ENCODE results near the gene PDE6B.
"Not testable (repeated sequence)": the region's sequence is repeated elsewhere in the genome, so short reads cannot be mapped to it uniquely, and the experiment has no call there.

PDE6B gene

DNA sequence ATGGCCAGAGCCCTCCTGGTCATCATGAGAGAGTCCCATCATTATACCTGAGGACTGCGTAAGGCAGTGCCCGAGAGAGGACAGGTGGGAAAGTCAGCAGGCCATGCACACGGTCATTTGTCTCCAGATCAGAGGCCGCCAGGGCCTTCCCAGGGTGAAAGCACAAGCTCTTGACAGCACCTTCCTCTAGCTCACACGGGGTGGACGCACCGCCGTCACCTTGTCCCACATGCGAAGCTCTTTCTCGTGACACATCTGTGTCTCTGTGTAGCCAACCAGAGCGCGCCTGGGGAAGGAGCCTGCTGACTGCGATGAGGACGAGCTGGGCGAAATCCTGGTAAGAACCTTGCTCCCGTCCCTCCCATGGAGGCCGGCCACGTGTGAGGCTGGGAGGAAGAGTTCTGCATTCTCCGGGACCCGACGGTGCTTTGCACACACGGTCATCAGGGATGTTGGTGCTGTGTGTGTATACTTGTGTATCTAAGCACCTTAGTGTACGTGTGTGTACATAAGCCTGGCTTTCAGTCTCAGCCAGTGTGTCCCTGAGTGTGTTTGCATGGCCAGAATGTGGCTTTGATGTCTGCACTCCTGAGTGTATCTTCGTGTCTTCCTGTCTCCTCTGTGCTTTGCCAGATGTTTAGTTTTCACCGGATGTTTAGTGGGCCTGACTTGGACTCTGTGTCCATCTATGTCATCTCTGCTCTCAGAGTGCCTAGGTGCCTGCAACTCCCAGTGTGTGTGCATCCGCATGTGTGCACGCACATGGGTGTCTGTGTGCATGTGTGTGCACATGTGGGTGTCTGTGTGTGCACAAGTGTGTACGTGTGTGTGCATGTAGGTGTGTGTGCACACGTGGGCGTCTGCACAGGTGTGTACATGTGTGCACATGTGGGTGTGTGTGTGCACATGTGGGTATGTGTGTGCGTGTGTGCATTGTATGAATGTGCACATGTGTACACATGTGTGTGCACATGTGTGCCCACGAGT lies 33.6 kb downstream of the PDE6B start:
- no peak for DNase-seq

- no peak for DNase-seq
Measured at GRCh38 chr4:659851-660250, 34.5 kb downstream of the PDE6B start.

- DNase-seq = no peak
Measured at GRCh38 chr4:660401-660800, 35.0 kb downstream of the PDE6B start.

GRCh38 chr4:661231-661630 lies 35.9 kb downstream of the PDE6B start:
- no peak for DNase-seq

DNA sequence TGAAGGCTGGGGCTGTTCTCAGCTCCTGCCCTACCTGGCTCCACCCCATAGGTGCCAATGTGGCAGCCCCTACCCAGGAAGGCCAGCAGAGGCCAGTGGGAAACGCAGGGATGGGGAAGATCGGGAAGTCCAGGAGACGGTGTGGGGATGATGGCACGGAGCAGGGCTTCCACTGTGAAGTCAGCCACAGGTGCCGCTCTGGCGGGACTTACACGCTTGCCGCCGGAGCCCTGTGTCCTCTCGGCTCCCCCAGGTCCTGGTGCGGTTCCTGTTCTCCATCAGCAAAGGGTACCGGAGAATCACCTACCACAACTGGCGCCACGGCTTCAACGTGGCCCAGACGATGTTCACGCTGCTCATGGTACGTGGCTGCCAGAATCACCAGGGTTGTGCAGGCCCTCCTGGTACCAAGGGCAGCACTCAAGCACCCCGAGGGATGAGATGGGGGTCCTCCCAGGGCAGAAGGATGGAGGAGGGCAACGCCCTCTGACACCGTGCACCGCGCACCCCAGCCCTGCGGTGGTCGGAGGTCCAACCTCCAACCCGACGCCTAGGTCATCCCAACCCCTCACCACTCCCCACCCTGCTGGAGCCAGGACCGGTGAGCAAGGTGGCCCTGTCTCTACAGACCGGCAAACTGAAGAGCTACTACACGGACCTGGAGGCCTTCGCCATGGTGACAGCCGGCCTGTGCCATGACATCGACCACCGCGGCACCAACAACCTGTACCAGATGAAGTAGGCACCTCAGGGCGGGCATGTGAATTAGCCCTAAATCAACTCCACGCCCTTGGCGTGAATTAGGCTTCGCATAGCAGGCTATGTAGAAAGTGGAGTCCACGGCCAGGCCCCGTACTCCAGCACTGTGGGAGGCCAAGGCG lies 36.7 kb downstream of the PDE6B start:
- no peak for DNase-seq

GRCh38 chr4:663046-663437 lies 37.7 kb downstream of the PDE6B start:
- DNase-seq = no peak

- DNase-seq = peak; percentile 75
Measured at GRCh38 chr4:663438-664428, 38.4 kb downstream of the PDE6B start.

DNA sequence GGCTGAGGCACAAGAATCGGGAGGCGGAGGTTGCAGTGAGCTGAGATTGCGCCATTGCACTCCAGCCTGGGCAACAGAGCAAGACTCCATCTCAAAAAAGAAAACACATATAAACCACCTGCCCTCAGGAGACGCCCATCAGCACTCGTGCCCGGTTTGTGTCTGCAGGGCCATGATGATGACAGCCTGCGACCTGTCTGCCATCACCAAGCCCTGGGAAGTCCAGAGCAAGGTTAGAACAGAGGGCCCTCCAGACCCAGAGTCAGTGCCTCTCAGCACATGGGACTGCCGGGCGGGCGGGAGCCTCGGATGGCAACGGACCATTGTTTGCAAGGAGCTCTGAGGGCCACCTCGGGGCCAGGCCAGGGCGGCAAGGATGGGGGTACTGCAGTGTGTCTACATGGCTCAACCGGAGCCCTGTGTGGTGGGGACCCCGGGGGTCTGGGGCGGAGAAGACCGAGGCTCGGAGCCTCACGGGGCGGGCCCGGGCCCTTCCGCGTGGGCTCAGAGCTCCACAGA lies 39.4 kb downstream of the PDE6B start:
- no peak for DNase-seq

- no peak for DNase-seq
Measured at GRCh38 chr4:665381-665750, 40.0 kb downstream of the PDE6B start.

- no peak for DNase-seq
Measured at GRCh38 chr4:665751-666435, 40.5 kb downstream of the PDE6B start.

GRCh38 chr4:666436-666810 lies 41.0 kb downstream of the PDE6B start:
- no peak for DNase-seq

DNA sequence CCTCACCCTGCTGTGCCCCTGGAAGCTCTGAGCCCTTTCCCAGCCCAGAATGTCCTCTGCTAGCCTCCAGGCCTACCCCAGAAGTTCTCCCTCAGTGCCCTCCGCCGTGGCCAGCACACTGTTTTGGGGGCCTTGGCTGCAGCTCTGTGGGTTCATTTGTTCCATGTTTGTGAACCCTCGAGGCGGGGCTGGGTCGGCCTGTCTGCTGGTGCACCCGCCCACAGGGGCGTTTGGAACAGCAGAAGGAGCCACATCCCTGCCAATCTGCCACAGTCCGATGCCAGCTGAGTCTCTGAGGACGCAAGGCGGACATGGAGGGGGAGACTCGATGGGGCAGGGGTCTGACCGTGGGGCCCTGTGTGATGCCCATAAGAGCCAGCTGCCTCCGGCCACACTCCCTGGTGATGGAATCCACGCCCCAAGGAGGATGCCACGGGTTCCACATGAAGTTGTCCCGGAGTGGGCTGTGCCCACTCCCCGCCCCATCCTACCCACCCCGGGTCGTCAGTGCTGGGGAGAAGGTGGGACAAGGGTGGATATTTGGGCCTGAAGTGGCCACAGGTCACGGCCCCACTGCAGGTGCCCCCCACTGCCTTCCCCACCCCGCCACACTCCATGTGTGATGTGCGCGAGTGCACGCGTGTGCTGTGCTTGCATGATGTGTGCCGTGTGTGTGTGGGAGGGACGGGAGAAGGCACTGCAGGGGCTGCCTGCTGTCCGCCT lies 41.6 kb downstream of the PDE6B start:
- no peak for DNase-seq

DNA sequence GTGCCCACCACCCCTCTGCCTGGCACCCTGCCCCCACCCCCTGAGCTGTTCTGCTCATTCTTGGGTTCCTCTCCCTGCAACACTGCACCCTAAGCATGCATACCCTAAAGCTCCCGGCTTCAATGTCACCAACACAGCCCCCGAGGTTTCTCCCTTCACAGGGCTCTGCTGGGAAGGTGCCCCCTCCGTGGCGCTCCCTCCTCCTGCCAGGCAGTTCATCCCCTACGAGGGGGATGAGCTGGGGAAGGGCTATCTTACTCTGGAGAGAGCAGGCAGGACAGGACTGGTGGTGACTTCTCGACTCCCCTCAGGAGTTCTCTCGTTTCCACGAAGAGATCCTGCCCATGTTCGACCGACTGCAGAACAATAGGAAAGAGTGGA lies 42.2 kb downstream of the PDE6B start:
- DNase-seq = no peak

DNA sequence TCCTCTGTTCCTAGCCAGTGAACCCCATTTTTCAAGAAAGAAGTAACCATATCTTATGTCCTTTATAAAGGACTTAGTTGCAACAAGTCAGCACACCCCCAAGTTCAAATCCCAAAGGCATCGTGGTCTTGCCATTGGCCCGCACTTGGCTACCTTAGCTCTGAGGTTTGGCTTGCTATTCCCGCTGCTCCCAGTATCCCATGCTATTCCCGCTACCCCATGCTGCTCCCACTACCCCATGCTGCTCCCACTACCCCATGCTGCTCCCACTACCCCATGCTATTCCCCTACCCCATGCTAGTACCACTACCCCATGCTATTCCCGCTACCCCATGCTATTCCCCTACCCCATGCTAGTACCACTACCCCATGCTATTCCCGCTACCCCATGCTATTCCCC lies 42.8 kb downstream of the PDE6B start:
- not testable (repeated sequence) for DNase-seq

- not testable (repeated sequence) for DNase-seq
Measured at GRCh38 chr4:669806-670559, 44.6 kb downstream of the PDE6B start.

DNA sequence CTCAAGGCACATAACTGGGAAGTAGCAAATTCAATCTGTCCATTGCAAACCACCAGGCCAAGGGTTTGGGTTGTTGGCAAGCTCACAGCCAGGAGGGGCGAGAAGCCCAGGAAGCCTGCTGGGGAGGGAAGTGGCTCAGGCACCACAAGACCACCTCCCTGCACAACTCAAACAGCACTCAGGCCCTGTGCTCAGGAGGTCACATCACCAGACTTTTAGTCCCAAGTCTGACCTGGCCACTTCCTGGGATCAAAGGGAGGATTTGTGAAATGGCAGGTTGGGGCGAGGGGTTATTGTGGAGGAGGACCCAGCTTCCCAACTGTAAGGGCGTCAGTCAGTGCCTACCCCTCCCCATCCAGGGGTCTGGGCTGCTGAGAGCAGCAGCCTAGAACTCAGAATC lies 46.4 kb downstream of the PDE6B start:
- DNase-seq = no peak

DNA sequence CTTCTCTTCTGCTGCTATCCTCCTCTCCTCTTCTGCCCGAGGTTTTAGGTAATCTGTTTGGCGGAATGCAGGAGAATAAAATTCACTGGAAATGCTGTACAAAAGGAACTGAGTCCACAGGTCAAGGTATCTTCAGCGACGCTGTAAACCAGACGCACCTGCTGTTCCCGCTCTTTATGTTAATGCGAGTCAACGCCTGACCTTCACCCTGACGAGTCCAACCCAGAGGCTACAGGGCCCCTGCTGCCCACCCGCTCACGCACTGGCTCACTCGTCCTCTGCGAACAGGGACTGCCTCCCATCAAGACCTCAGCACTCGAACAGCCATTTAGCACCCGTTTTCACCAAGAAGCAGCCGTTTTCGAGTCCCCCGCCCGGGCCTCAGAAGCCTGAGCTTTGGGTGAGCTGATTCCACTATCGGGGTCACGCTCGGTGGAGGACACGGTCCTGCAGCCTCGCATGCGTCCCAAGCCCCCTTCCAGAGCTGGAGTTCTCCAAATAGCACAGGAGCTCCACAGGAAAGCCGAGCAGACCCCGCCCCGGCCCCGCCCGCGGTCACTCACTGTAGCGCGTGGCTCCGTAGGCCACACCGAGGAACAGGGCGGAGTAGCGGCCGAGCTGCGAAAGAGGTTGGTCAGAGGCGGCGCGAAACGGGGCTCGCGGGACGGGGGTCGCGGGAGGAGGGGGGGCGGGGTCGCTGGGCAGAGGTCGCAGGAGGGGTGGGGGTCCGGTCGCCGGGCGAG lies 48.1 kb downstream of the PDE6B start:
- no peak for DNase-seq

- DNase-seq = peak; percentile 95
Measured at GRCh38 chr4:674172-675035, 49.0 kb downstream of the PDE6B start, which contains the start of the genes ATP5ME and MYL5. TSS of gene ATP5ME (minus strand) at chr4:674276. CDS start at chr4:674247, 29 bp downstream. TSS of gene MYL5 (plus strand) at chr4:674542. CDS start at chr4:678027, 3,485 bp downstream.
